ENCODE data around the gene ARHGAP24.
"Not testable (repeated sequence)": the region's sequence is repeated elsewhere in the genome, so short reads cannot be mapped to it uniquely, and the experiment has no call there.

Gene ARHGAP24

GRCh38 chr4:85486425-85487086 lies 11.6 kb downstream of the ARHGAP24 start:
- DNase-seq, result no peak

- no peak for DNase-seq
Observed at GRCh38 chr4:85488416-85488815, 13.5 kb downstream of the ARHGAP24 start.

- DNase-seq, result no peak
Observed at GRCh38 chr4:85489273-85489981, 14.5 kb downstream of the ARHGAP24 start.

- DNase-seq, result no peak
Observed at GRCh38 chr4:85491527-85491926, 16.6 kb downstream of the ARHGAP24 start.

GRCh38 chr4:85492336-85492735 lies 17.4 kb downstream of the ARHGAP24 start:
- DNase-seq, result no peak

GRCh38 chr4:85495621-85496020 lies 20.7 kb downstream of the ARHGAP24 start:
- no peak for DNase-seq

GRCh38 chr4:85496126-85496849 lies 21.3 kb downstream of the ARHGAP24 start:
- no peak for DNase-seq

- no peak for DNase-seq
Observed at GRCh38 chr4:85496933-85497332, 22.0 kb downstream of the ARHGAP24 start.

- DNase-seq, result no peak
Observed at GRCh38 chr4:85498068-85498733, 23.3 kb downstream of the ARHGAP24 start.

GRCh38 chr4:85499573-85499972 lies 24.6 kb downstream of the ARHGAP24 start:
- no peak for DNase-seq

- no peak for DNase-seq
Observed at GRCh38 chr4:85500110-85500867, 25.3 kb downstream of the ARHGAP24 start.

GRCh38 chr4:85501145-85501544 lies 26.2 kb downstream of the ARHGAP24 start:
- not testable (repeated sequence) for DNase-seq

- DNase-seq, result no peak
Observed at GRCh38 chr4:85508654-85509053, 33.7 kb downstream of the ARHGAP24 start.

GRCh38 chr4:85509882-85510631 lies 35.1 kb downstream of the ARHGAP24 start:
- no peak for DNase-seq

GRCh38 chr4:85510632-85510984 lies 35.7 kb downstream of the ARHGAP24 start:
- DNase-seq, result no peak

GRCh38 chr4:85512446-85513205 lies 37.7 kb downstream of the ARHGAP24 start:
- DNase-seq, result no peak

GRCh38 chr4:85514117-85514516 lies 39.2 kb downstream of the ARHGAP24 start:
- DNase-seq, result no peak

- DNase-seq, result no peak
Observed at GRCh38 chr4:85514783-85515182, 39.8 kb downstream of the ARHGAP24 start.

- no peak for DNase-seq
Observed at GRCh38 chr4:85515701-85516100, 40.8 kb downstream of the ARHGAP24 start.

- not testable (repeated sequence) for DNase-seq
Observed at GRCh38 chr4:85518526-85518925, 43.6 kb downstream of the ARHGAP24 start.
